ENCODE data around the gene ARAP2.

The ARAP2 gene

DNA sequence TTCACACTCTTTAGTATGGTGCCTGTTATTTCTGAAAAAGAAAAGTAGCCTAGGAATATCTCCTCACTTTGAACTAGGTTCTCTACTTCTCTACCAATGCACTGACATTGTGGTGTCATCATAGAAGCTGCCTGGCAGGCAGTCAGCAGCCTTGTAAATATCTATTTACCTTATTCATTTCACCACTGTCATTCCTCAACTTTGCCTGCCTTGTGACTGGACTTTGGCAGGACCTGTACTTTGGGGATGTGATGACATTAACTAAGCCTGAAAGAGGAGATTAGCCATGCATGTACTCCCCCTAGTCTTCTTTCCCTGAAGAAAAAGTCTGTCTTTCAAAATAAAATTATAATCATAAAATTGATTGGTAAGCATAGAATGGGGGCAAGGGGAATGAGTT lies 207.2 kb downstream of the ARAP2 start:
- no peak overlapping the region for H3K9ac ChIP-seq (ENCODE audit: low read depth, low read length, poor library complexity, severe bottlenecking)
- no peak overlapping the region for H3K4me3 ChIP-seq (ENCODE audit: low read length, poor library complexity, severe bottlenecking)
- H2AFZ ChIP-seq (ENCODE audit: low read length), result no peak overlapping the region
- no peak overlapping the region for H3K4me2 ChIP-seq (ENCODE audit: low read depth, low read length, poor library complexity, severe bottlenecking)
- no peaks in the 10 kb centered on the region for H3K9me3 ChIP-seq (ENCODE audit: insufficient read depth, low read depth, low read length)
- no peaks in the 10 kb centered on the region for H3K4me1 ChIP-seq (ENCODE audit: insufficient read depth, low read length, poor library complexity, severe bottlenecking)
- H3K9me2 ChIP-seq (replicated peaks; ENCODE audit: low read depth, low read length), result no peaks in the 10 kb centered on the region
- no peaks in the 10 kb centered on the region for H3K79me2 ChIP-seq (ENCODE audit: insufficient read depth, low read length)
- H3F3A ChIP-seq (ENCODE audit: low read depth), result no peaks in the 10 kb centered on the region
- H3K27me3 ChIP-seq (ENCODE audit: insufficient read depth, low read length, poor library complexity, severe bottlenecking), result no peaks in the 10 kb centered on the region
- no peak for TF ChIP-seq EZH2phosphoT487 (IDR thresholded peaks at IDR 0.05; ENCODE audit: borderline replicate concordance)
- TF ChIP-seq, protein P1, sequence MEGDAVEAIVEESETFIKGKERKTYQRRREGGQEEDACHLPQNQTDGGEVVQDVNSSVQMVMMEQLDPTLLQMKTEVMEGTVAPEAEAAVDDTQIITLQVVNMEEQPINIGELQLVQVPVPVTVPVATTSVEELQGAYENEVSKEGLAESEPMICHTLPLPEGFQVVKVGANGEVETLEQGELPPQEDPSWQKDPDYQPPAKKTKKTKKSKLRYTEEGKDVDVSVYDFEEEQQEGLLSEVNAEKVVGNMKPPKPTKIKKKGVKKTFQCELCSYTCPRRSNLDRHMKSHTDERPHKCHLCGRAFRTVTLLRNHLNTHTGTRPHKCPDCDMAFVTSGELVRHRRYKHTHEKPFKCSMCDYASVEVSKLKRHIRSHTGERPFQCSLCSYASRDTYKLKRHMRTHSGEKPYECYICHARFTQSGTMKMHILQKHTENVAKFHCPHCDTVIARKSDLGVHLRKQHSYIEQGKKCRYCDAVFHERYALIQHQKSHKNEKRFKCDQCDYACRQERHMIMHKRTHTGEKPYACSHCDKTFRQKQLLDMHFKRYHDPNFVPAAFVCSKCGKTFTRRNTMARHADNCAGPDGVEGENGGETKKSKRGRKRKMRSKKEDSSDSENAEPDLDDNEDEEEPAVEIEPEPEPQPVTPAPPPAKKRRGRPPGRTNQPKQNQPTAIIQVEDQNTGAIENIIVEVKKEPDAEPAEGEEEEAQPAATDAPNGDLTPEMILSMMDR (conservative IDR thresholded peaks at IDR 0.05; ENCODE audit: low read length), result no peak
- H4K20me1 ChIP-seq (ENCODE audit: insufficient read depth, low read length, poor library complexity, severe bottlenecking), result no peaks in the 10 kb centered on the region
- no peaks in the 10 kb centered on the region for H3K36me3 ChIP-seq (ENCODE audit: insufficient read depth, low read length)

DNA sequence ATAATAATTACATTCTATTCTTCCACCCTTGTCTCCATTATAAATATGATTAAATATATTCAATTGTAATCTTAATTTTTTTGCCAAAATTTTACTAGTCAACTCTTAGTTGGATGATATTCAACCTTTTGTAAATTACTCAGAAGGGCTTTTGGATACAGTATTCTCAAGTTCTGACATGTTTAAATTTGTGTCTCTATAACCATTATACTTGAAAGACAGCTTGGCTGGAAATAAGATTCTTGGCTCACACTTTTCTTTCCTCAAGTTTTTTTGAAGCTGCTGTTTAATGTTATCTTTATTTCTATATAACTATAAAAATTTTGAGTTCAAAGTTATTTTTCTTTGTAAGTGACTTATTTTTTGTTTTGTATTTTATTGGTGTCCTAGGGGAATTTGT lies 214.4 kb downstream of the ARAP2 start:
- Histone ChIP-seq H3K36me3 (ENCODE audit: insufficient read depth, low read length) (no peaks in the 10 kb centered on the region), H4K20me1 (ENCODE audit: insufficient read depth, low read length, poor library complexity, severe bottlenecking) (no peaks in the 10 kb centered on the region), H3K9me3 (ENCODE audit: insufficient read depth, low read depth, low read length) (no peaks in the 10 kb centered on the region), H3F3A (ENCODE audit: low read depth) (no peaks in the 10 kb centered on the region), H3K79me2 (ENCODE audit: insufficient read depth, low read length) (no peaks in the 10 kb centered on the region), H3K9me2 (replicated peaks; ENCODE audit: low read depth, low read length) (no peaks in the 10 kb centered on the region), H3K9ac (ENCODE audit: low read depth, low read length, poor library complexity, severe bottlenecking) (no peak overlapping the region), H3K4me3 (ENCODE audit: low read length, poor library complexity, severe bottlenecking) (no peak overlapping the region), H3K4me1 (ENCODE audit: insufficient read depth, low read length, poor library complexity, severe bottlenecking) (no peaks in the 10 kb centered on the region), H3K27me3 (ENCODE audit: insufficient read depth, low read length, poor library complexity, severe bottlenecking) (no peaks in the 10 kb centered on the region), H3K4me2 (ENCODE audit: low read depth, low read length, poor library complexity, severe bottlenecking) (no peak overlapping the region), H2AFZ (ENCODE audit: low read length) (no peak overlapping the region)
- no peak for TF ChIP-seq EZH2phosphoT487 (IDR thresholded peaks at IDR 0.05; ENCODE audit: borderline replicate concordance)
- TF ChIP-seq, protein P1 (conservative IDR thresholded peaks at IDR 0.05; ENCODE audit: low read length), result no peak

DNA sequence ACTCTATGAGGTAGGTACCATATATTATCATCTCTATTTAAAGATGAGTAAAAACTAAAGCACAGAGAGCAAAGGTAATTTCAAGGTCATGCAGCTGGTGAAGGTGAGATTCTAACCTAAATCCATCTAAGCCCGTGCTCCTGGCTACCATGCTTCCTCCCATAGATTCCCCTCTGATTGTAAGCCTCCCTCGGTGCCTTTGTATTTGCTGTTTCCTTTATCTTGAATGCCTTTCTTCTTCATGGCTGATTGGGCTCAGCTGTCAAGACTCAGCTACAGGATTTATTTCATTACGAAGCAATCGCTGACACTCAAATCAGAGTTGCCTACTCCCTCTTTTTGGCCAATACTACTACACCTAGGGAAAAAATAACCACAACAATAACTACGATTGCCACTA lies 217.1 kb downstream of the ARAP2 start:
- H4K20me1 ChIP-seq (ENCODE audit: insufficient read depth, low read length, poor library complexity, severe bottlenecking), result no peaks in the 10 kb centered on the region
- no peaks in the 10 kb centered on the region for H3K36me3 ChIP-seq (ENCODE audit: insufficient read depth, low read length)
- H3K4me3 ChIP-seq (ENCODE audit: low read length, poor library complexity, severe bottlenecking), result no peak overlapping the region
- no peaks in the 10 kb centered on the region for H3K4me1 ChIP-seq (ENCODE audit: insufficient read depth, low read length, poor library complexity, severe bottlenecking)
- no peak overlapping the region for H2AFZ ChIP-seq (ENCODE audit: low read length)
- H3K4me2 ChIP-seq (ENCODE audit: low read depth, low read length, poor library complexity, severe bottlenecking), result no peak overlapping the region
- H3K79me2 ChIP-seq (ENCODE audit: insufficient read depth, low read length), result no peaks in the 10 kb centered on the region
- TF ChIP-seq EZH2phosphoT487 (IDR thresholded peaks at IDR 0.05; ENCODE audit: borderline replicate concordance), result no peak
- TF ChIP-seq, protein P1 (conservative IDR thresholded peaks at IDR 0.05; ENCODE audit: low read length), result no peak
- no peaks in the 10 kb centered on the region for H3K9me2 ChIP-seq (replicated peaks; ENCODE audit: low read depth, low read length)
- H3K27me3 ChIP-seq (ENCODE audit: insufficient read depth, low read length, poor library complexity, severe bottlenecking), result no peaks in the 10 kb centered on the region
- no peaks in the 10 kb centered on the region for H3F3A ChIP-seq (ENCODE audit: low read depth)
- H3K9ac ChIP-seq (ENCODE audit: low read depth, low read length, poor library complexity, severe bottlenecking), result no peak overlapping the region
- no peaks in the 10 kb centered on the region for H3K9me3 ChIP-seq (ENCODE audit: insufficient read depth, low read depth, low read length)

Measured in Loucy (cell line).